Gastroesophageal sphincter (tissue), 4 donors: ENCODE data around the gene SLC26A8. TPM values are rescaled to one million over a fixed set of nuclear protein-coding genes. Genes with fewer than 3 reads are reported as not detected.
"Not testable (repeated sequence)": the region's sequence is repeated elsewhere in the genome, so short reads cannot be mapped to it uniquely, and the experiment has no call there.

Experiments
- ATAC-seq: fragments of 150-250 bp; one replicate; pipeline ENCODE4 v1.9.1; 2016; ENCODE audit warnings: mild to moderate bottlenecking, moderate library complexity
- H3K27ac ChIP-seq, 4 donors: fragments of 200-600 bp; sonication (generic) in 3 of 4; 1 replicate in 3 of 4; 2 replicates in 1 of 4; pipeline ENCODE4 v1.5.1; 2016 to 2019
- H3K27me3 ChIP-seq: fragments of 200-600 bp; sonication (generic); one replicate; pipeline ENCODE4 v1.5.1; 2019
- H3K36me3 ChIP-seq, 2 donors: fragments of 200-600 bp; sonication (generic); one replicate each; pipeline ENCODE4 v1.5.1; 2019; ENCODE audit warnings: control low read depth in 1 of 2
- H3K4me1 ChIP-seq, 3 donors: fragments of 200-600 bp; sonication (generic); 1 replicate in 2 of 3; 2 replicates in 1 of 3; pipeline ENCODE4 v1.5.1; 2016 to 2019; ENCODE audit warnings: control low read depth in 2 of 3
- H3K4me3 ChIP-seq, 2 donors: fragments of 200-600 bp; sonication (generic); one replicate each; pipeline ENCODE4 v1.5.1; 2019; ENCODE audit warnings: mild to moderate bottlenecking in 1 of 2, moderate library complexity in 1 of 2
- H3K9me3 ChIP-seq, 3 donors: fragments of 200-600 bp; sonication (generic); one replicate each; pipeline ENCODE4 v1.5.1; 2017 to 2019; ENCODE audit warnings: control low read depth in 2 of 3
- CTCF ChIP-seq, 4 experiments: fragments of 200-600 bp in 2 of 4; fragments of 450-650 bp in 2 of 4; sonication (generic) in 1 of 4; IDR thresholded peaks; one replicate each; pipeline ENCODE4 v1.5.1; 2017 to 2019; ENCODE audit warnings: antibody characterized with exemption in 4 of 4, mild to moderate bottlenecking in 2 of 4, moderate library complexity in 2 of 4
- EP300 ChIP-seq: sonication (generic); formaldehyde crosslinking; IDR thresholded peaks from one replicate; pipeline ENCODE4 v1.6.1; 2017; ENCODE audit warnings: antibody characterized with exemption, mild to moderate bottlenecking
- POLR2A ChIP-seq, 2 donors: fragments of 450-650 bp; IDR thresholded peaks; one replicate each; pipeline ENCODE4 v1.6.1; 2017; ENCODE audit warnings: antibody characterized with exemption in 2 of 2, mild to moderate bottlenecking in 2 of 2, moderate library complexity in 1 of 2
- POLR2AphosphoS5 ChIP-seq: sonication (generic); formaldehyde crosslinking; IDR thresholded peaks from one replicate; pipeline ENCODE4 v1.6.1; 2017; ENCODE audit warnings: antibody characterized with exemption
- WGBS, 2 donors: methylation state at CpG; one replicate each; pipeline ENCODE4 v1.1.5; 2018; ENCODE audit warnings: low coverage in 1 of 2; 5-methylcytosine and 5-hydroxymethylcytosine counted together
- total RNA-seq, 4 donors: library from RNA; depleted of rRNA; stranded (reverse); fragments of >200 nt; gene quantifications; one replicate each; pipeline ENCODE4 v1.1.0, GENCODE V29; 2016

SLC26A8 gene
- total RNA-seq, 4 donors from 2014 or later = not detected

- peak; percentile 19 for ATAC-seq
- peaks cover 0 to 11% of the 10 kb centered on the region in 2 donors for H3K36me3 ChIP-seq
- 0 to 4% methylated on average over 14 to 15 of the region's 50 CpGs for WGBS, 2 donors
- peak overlapping the region; percentile 65 to 75 for H3K4me3 ChIP-seq
- H3K9me3 ChIP-seq = no peaks in the 10 kb centered on the region
- TF ChIP-seq EP300 (no peak), POLR2AphosphoS5 (no peak), CTCF (IDR thresholded peaks at IDR 0.05) (no peak), POLR2A (IDR thresholded peaks at IDR 0.05) (no peak)
- peaks cover 0 to 39% (median 13%) of the 10 kb centered on the region in 3 donors for H3K4me1 ChIP-seq
- peak overlapping the region in 3 of 4 donors; percentile 77 to 89 (median 82) for H3K27ac ChIP-seq
- H3K27me3 ChIP-seq = no peaks in the 10 kb centered on the region
These were observed 104.4 kb downstream of the SLC26A8 start for GRCh38 chr6:35919827-35920751.

- ATAC-seq = no peak
- H3K4me3 ChIP-seq = peak overlapping the region; percentile 65 to 75
- H3K4me1 ChIP-seq = peaks cover 0 to 39% (median 13%) of the 10 kb centered on the region in 3 donors
- TF ChIP-seq POLR2A (IDR thresholded peaks at IDR 0.05) (no peak), POLR2AphosphoS5 (no peak), EP300 (no peak), CTCF (IDR thresholded peaks at IDR 0.05) (no peak)
- 28 to 52% methylated on average over 9 of the region's 9 CpGs for WGBS, 2 donors
- no peaks in the 10 kb centered on the region for H3K9me3 ChIP-seq
- H3K27me3 ChIP-seq = no peaks in the 10 kb centered on the region
- H3K27ac ChIP-seq = peak overlapping the region in 2 of 4 donors; percentile 77 to 89
- H3K36me3 ChIP-seq = peaks cover 0 to 17% of the 10 kb centered on the region in 2 donors
These were observed 105.2 kb downstream of the SLC26A8 start for GRCh38 chr6:35919085-35919826.

- not testable (repeated sequence) for H3K9me3 ChIP-seq, ATAC-seq, H3K27ac ChIP-seq, H3K4me3 ChIP-seq, H3K27me3 ChIP-seq
- WGBS, 2 donors = 88% methylated on average over 2 to 3 of the region's 6 CpGs
- peaks cover 0 to 29% of the 10 kb centered on the region in 2 donors for H3K36me3 ChIP-seq
- H3K4me1 ChIP-seq = peaks cover 0 to 36% (median 13%) of the 10 kb centered on the region in 3 donors
These were observed 107.5 kb downstream of the SLC26A8 start for GRCh38 chr6:35916893-35917292.

GRCh38 chr6:35916056-35916455 lies 108.4 kb downstream of the SLC26A8 start:
- Histone ChIP-seq H3K27ac (no peak overlapping the region), H3K9me3 (no peaks in the 10 kb centered on the region), H3K4me1 (peaks cover 0 to 28% (median 7%) of the 10 kb centered on the region in 3 donors), H3K36me3 (peaks cover 0 to 37% of the 10 kb centered on the region in 2 donors), H3K27me3 (no peaks in the 10 kb centered on the region), H3K4me3 (no peak overlapping the region)
- WGBS, 2 donors = 94 to 100% methylated on average over 3 of the region's 3 CpGs
- TF ChIP-seq CTCF (IDR thresholded peaks at IDR 0.05) (no peak), POLR2A (IDR thresholded peaks at IDR 0.05) (no peak), POLR2AphosphoS5 (no peak), EP300 (no peak)
- ATAC-seq = no peak

GRCh38 chr6:35914536-35914935 lies 109.9 kb downstream of the SLC26A8 start:
- peaks cover 0 to 42% of the 10 kb centered on the region in 2 donors for H3K36me3 ChIP-seq
- TF ChIP-seq EP300 = no peak
- no peak for TF ChIP-seq CTCF (IDR thresholded peaks at IDR 0.05)
- TF ChIP-seq POLR2A (IDR thresholded peaks at IDR 0.05) = no peak
- TF ChIP-seq POLR2AphosphoS5 = no peak
- no peak for ATAC-seq
- no peak overlapping the region for H3K27ac ChIP-seq
- H3K4me3 ChIP-seq = no peak overlapping the region
- H3K9me3 ChIP-seq = no peaks in the 10 kb centered on the region
- WGBS, 2 donors = 94 to 96% methylated on average over 3 to 6 of the region's 6 CpGs
- H3K27me3 ChIP-seq = no peaks in the 10 kb centered on the region
- peaks cover 0 to 21% (median 7%) of the 10 kb centered on the region in 3 donors for H3K4me1 ChIP-seq
